KMS-11 (cell line): ENCODE results near the gene TAF1B.

ENCODE experiments used
- H2AFZ ChIP-seq: fragments of 200-600 bp; sonication (generic); 2 replicates; pipeline ENCODE4 v1.6.1; 2016; ENCODE audit warnings: antibody characterized with exemption, mixed run types, low read depth
- H3K27ac ChIP-seq: fragments of 200-600 bp; sonication (generic); 2 replicates; pipeline ENCODE4 v1.6.1; 2016; ENCODE audit warnings: mild to moderate bottlenecking, mixed run types
- H3K27me3 ChIP-seq: fragments of 200-600 bp; sonication (generic); 2 replicates; pipeline ENCODE4 v1.6.1; 2017; ENCODE audit warnings: mild to moderate bottlenecking, low read depth, mixed run types, moderate library complexity; ENCODE audit not compliant: insufficient read depth
- H3K36me3 ChIP-seq: fragments of 200-600 bp; sonication (generic); 2 replicates; pipeline ENCODE4 v1.6.1; 2017; ENCODE audit warnings: mild to moderate bottlenecking, mixed run types; ENCODE audit not compliant: insufficient read depth
- H3K4me1 ChIP-seq: fragments of 200-600 bp; sonication (generic); 2 replicates; pipeline ENCODE4 v1.6.1; 2016; ENCODE audit warnings: mild to moderate bottlenecking, low read depth, mixed run types; ENCODE audit not compliant: poor library complexity, severe bottlenecking
- H3K4me2 ChIP-seq: fragments of 200-600 bp; sonication (generic); 2 replicates; pipeline ENCODE4 v1.7.0; 2016; ENCODE audit warnings: mild to moderate bottlenecking, mixed run types
- H3K4me3 ChIP-seq: fragments of 200-600 bp; sonication (generic); IDR thresholded peaks from 2 replicates; pipeline ENCODE4 v1.6.1; 2017; ENCODE audit warnings: low read depth, low read length, mixed read lengths; ENCODE audit not compliant: insufficient read depth
- H3K79me2 ChIP-seq: fragments of 200-600 bp; sonication (generic); 2 replicates; pipeline ENCODE4 v1.6.1; 2016; ENCODE audit warnings: low read depth, mixed run types; ENCODE audit not compliant: insufficient read depth
- H3K9ac ChIP-seq: fragments of 200-600 bp; sonication (generic); 2 replicates; pipeline ENCODE4 v1.6.1; 2016; ENCODE audit warnings: mild to moderate bottlenecking, mixed run types
- H4K20me1 ChIP-seq: fragments of 200-600 bp; sonication (generic); 2 replicates; pipeline ENCODE4 v1.6.1; 2016; ENCODE audit warnings: mild to moderate bottlenecking, mixed run types; ENCODE audit not compliant: insufficient read depth
- CTCF ChIP-seq: fragments of 200-600 bp; sonication (generic); conservative IDR thresholded peaks from 2 replicates; pipeline ENCODE4 v1.6.1; 2017; ENCODE audit warnings: low read depth, mild to moderate bottlenecking, antibody characterized with exemption, low read length, moderate library complexity, mixed read lengths

The TAF1B gene

GRCh38 chr2:9819551-9819950 lies 23.7 kb upstream of the TAF1B start:
- Histone ChIP-seq H3K27me3 (no peaks in the 10 kb centered on the region), H3K27ac (no peak overlapping the region), H2AFZ (no peak overlapping the region), H4K20me1 (no peaks in the 10 kb centered on the region), H3K79me2 (no peaks in the 10 kb centered on the region), H3K9ac (no peak overlapping the region), H3K36me3 (no peaks in the 10 kb centered on the region), H3K4me1 (no peaks in the 10 kb centered on the region), H3K4me2 (no peak overlapping the region), H3K4me3 (no peak overlapping the region)
- no peak for TF ChIP-seq CTCF

GRCh38 chr2:9820020-9820973 lies 23.0 kb upstream of the TAF1B start:
- no peak for TF ChIP-seq CTCF
- Histone ChIP-seq H3K27me3 (no peaks in the 10 kb centered on the region), H3K4me1 (no peaks in the 10 kb centered on the region), H3K36me3 (no peaks in the 10 kb centered on the region), H3K27ac (no peak overlapping the region), H3K4me2 (no peak overlapping the region), H3K4me3 (no peak overlapping the region), H4K20me1 (no peaks in the 10 kb centered on the region), H2AFZ (no peak overlapping the region), H3K79me2 (no peaks in the 10 kb centered on the region), H3K9ac (no peak overlapping the region)

- H3K27me3 ChIP-seq: no peaks in the 10 kb centered on the region
- H3K9ac ChIP-seq: no peak overlapping the region
- no peaks in the 10 kb centered on the region for H3K79me2 ChIP-seq
- no peaks in the 10 kb centered on the region for H3K36me3 ChIP-seq
- no peak overlapping the region for H3K4me3 ChIP-seq
- H3K4me1 ChIP-seq: no peaks in the 10 kb centered on the region
- no peaks in the 10 kb centered on the region for H4K20me1 ChIP-seq
- H2AFZ ChIP-seq: no peak overlapping the region
- no peak overlapping the region for H3K4me2 ChIP-seq
- TF ChIP-seq CTCF: no peak
- no peak overlapping the region for H3K27ac ChIP-seq
These were observed 21.3 kb upstream of the TAF1B start for GRCh38 chr2:9821805-9822445.

- Histone ChIP-seq H3K4me3 (no peak overlapping the region), H3K4me1 (no peaks in the 10 kb centered on the region), H3K27me3 (no peaks in the 10 kb centered on the region), H3K79me2 (no peaks in the 10 kb centered on the region), H3K9ac (no peak overlapping the region), H2AFZ (no peak overlapping the region), H4K20me1 (no peaks in the 10 kb centered on the region), H3K4me2 (no peak overlapping the region), H3K36me3 (no peaks in the 10 kb centered on the region), H3K27ac (no peak overlapping the region)
- TF ChIP-seq CTCF: no peak
These were observed 18.8 kb upstream of the TAF1B start for GRCh38 chr2:9824441-9824840.
